ENCODE data around the gene CRTC2. TPM values are rescaled to one million over a fixed set of nuclear protein-coding genes. Genes with fewer than 3 reads are reported as not detected.
A peak's percentile ranks its signal among the peaks of the same experiment; 100 is the strongest.

The CRTC2 gene
- total and polyA plus RNA-seq, 9 of the 15 experiments (the other 6 are each of a cell fraction or from before 2014, with no cell fraction given) = 2.7 to 26.4 (median 10.2) TPM

- peak; percentile 66; the same call in 1 of the 2 replicates for TF ChIP-seq SMAD4 (CRISPR knock-in tag; conservative IDR thresholded peaks at IDR 0.05)
- peak; percentile 51; the same call in 1 of the 2 replicates for TF ChIP-seq ZNF589 (CRISPR knock-in tag; IDR thresholded peaks at IDR 0.05; ENCODE audit: low read depth)
- TF ChIP-seq, protein P1, sequence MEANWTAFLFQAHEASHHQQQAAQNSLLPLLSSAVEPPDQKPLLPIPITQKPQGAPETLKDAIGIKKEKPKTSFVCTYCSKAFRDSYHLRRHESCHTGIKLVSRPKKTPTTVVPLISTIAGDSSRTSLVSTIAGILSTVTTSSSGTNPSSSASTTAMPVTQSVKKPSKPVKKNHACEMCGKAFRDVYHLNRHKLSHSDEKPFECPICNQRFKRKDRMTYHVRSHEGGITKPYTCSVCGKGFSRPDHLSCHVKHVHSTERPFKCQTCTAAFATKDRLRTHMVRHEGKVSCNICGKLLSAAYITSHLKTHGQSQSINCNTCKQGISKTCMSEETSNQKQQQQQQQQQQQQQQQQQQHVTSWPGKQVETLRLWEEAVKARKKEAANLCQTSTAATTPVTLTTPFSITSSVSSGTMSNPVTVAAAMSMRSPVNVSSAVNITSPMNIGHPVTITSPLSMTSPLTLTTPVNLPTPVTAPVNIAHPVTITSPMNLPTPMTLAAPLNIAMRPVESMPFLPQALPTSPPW (CRISPR knock-in tag; IDR thresholded peaks at IDR 0.05) = peak; percentile 78
- TF ChIP-seq NCOA6 (IDR thresholded peaks at IDR 0.05) = no peak
- peak; percentile 71; the same call in 1 of the 2 replicates for TF ChIP-seq NKRF (IDR thresholded peaks at IDR 0.05; ENCODE audit: borderline replicate concordance)
- TF ChIP-seq KDM4B (IDR thresholded peaks at IDR 0.05; ENCODE audit: borderline replicate concordance in 2 of 2, low read depth in 1 of 2) = peak in 1 of 2 experiments; percentile 78; a peak in 1 of 4 replicates
- TF ChIP-seq FOXP1 (CRISPR knock-in tag; IDR thresholded peaks at IDR 0.05) = peak; percentile 79
- 0 out of 2 replicates have a peak, but pooled peaks have one; percentile 65 for TF ChIP-seq ZNF583 (CRISPR knock-in tag; IDR thresholded peaks at IDR 0.05)
- peak; percentile 100 for TF ChIP-seq HCFC1 (IDR thresholded peaks at IDR 0.05; ENCODE audit: low read depth, low read length)
- 0 out of 2 replicates have a peak, but pooled peaks have one; percentile 17 for TF ChIP-seq CAMTA2 (CRISPR knock-in tag; conservative IDR thresholded peaks at IDR 0.05)
- peak; percentile 90 for TF ChIP-seq SP1 (CRISPR knock-in tag; IDR thresholded peaks at IDR 0.05)
- TF ChIP-seq, protein P2, sequence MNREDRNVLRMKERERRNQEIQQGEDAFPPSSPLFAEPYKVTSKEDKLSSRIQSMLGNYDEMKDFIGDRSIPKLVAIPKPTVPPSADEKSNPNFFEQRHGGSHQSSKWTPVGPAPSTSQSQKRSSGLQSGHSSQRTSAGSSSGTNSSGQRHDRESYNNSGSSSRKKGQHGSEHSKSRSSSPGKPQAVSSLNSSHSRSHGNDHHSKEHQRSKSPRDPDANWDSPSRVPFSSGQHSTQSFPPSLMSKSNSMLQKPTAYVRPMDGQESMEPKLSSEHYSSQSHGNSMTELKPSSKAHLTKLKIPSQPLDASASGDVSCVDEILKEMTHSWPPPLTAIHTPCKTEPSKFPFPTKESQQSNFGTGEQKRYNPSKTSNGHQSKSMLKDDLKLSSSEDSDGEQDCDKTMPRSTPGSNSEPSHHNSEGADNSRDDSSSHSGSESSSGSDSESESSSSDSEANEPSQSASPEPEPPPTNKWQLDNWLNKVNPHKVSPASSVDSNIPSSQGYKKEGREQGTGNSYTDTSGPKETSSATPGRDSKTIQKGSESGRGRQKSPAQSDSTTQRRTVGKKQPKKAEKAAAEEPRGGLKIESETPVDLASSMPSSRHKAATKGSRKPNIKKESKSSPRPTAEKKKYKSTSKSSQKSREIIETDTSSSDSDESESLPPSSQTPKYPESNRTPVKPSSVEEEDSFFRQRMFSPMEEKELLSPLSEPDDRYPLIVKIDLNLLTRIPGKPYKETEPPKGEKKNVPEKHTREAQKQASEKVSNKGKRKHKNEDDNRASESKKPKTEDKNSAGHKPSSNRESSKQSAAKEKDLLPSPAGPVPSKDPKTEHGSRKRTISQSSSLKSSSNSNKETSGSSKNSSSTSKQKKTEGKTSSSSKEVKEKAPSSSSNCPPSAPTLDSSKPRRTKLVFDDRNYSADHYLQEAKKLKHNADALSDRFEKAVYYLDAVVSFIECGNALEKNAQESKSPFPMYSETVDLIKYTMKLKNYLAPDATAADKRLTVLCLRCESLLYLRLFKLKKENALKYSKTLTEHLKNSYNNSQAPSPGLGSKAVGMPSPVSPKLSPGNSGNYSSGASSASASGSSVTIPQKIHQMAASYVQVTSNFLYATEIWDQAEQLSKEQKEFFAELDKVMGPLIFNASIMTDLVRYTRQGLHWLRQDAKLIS (CRISPR knock-in tag; IDR thresholded peaks at IDR 0.05) = 0 out of 2 replicates have a peak, but pooled peaks have one; percentile 26
- peak; percentile 85 for TF ChIP-seq OTX1 (CRISPR knock-in tag; IDR thresholded peaks at IDR 0.05)
- TF ChIP-seq PTTG1 (tag; IDR thresholded peaks at IDR 0.05; ENCODE audit: low read depth) = no peak
- TF ChIP-seq, protein P3, sequence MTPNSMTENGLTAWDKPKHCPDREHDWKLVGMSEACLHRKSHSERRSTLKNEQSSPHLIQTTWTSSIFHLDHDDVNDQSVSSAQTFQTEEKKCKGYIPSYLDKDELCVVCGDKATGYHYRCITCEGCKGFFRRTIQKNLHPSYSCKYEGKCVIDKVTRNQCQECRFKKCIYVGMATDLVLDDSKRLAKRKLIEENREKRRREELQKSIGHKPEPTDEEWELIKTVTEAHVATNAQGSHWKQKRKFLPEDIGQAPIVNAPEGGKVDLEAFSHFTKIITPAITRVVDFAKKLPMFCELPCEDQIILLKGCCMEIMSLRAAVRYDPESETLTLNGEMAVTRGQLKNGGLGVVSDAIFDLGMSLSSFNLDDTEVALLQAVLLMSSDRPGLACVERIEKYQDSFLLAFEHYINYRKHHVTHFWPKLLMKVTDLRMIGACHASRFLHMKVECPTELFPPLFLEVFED (CRISPR knock-in tag; conservative IDR thresholded peaks at IDR 0.05) = peak; percentile 94
- 0 out of 2 replicates have a peak, but pooled peaks have one; percentile 14 for TF ChIP-seq MYNN (IDR thresholded peaks at IDR 0.05)
- TF ChIP-seq MYNN (CRISPR knock-in tag; IDR thresholded peaks at IDR 0.05) = no peak
- TF ChIP-seq PHF8 (IDR thresholded peaks at IDR 0.05; ENCODE audit: borderline replicate concordance, low read length) = peak; percentile 91; the same call in 1 of the 2 replicates
- TF ChIP-seq ZNF143 (CRISPR knock-in tag; IDR thresholded peaks at IDR 0.05) = peak; percentile 99
These were observed at the start of gene CRTC2 (continued) for GRCh38 chr1:153958111-153958960.

Data from K562 (cell line).